Measurements from ENCODE around the gene NAALADL2. TPM values are rescaled to one million over a fixed set of nuclear protein-coding genes. Genes with fewer than 3 reads are reported as not detected.

NAALADL2 gene
- total and polyA plus RNA-seq, 2 of the 4 experiments (the other 2 are of a cell fraction): 3.8 to 19.2 TPM

DNA sequence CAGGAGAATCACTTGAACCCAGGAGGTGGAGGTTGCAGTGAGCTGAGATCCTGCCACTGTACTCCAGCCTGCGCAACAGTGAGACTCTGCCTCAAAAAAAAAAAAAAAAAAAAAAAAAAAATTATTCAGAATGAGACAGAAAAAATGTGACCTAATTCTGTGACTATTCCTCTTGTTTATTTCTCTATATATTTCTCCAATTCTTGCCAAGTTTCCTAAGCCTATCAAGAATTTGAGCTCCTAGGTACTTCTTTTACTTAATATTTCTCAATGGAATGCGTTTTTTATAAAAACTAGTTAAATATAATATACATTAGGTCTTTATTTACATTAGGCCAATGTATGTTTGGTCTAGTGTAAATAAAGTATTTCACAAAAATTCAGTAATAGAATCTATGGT, 86.8 kb downstream of the NAALADL2 start:
- DNase-seq: peak; percentile 69
- peak overlapping the region; percentile 91 for H2BK120ac ChIP-seq (ENCODE audit: low read depth, low read length)
- no peak overlapping the region for H3K4me2 ChIP-seq (ENCODE audit: low read depth, low read length)
- no peaks in the 10 kb centered on the region for H4K20me1 ChIP-seq (ENCODE audit: insufficient read depth, low read length)
- H3K18ac ChIP-seq (ENCODE audit: low read depth, low read length): peak overlapping the region; percentile 91
- 0 out of 2 replicates have a peak overlapping the region, but pooled peaks have one; percentile 48 for H3K23ac ChIP-seq (ENCODE audit: low read depth, low read length)
- peaks cover 6% of the 10 kb centered on the region for H3K9me1 ChIP-seq (ENCODE audit: insufficient read depth, low read length)
- peak overlapping the region; percentile 98 for H3K27ac ChIP-seq (ENCODE audit: insufficient read depth, low read length)
- H3K4ac ChIP-seq (ENCODE audit: low read depth, low read length): peak overlapping the region; percentile 85
- ChIA-PET CTCF (no interaction called here), POLR2A (ENCODE audit: unreplicated experiment) (interaction anchor here (0.7 kb wide), 1 partner anchor 436 kb away, joined by 15 read pairs; no protein-coding TSS in a partner anchor)
- H2BK5ac ChIP-seq (ENCODE audit: low read depth, low read length, poor library complexity, severe bottlenecking): peak overlapping the region; percentile 99
- no TSS peak for BruUV-seq (replicated peaks)
- peak overlapping the region; percentile 68 for H2AK5ac ChIP-seq (ENCODE audit: low read depth, low read length)
- H3K36me3 ChIP-seq (ENCODE audit: control insufficient read depth, insufficient read depth, low read length): no peaks in the 10 kb centered on the region
- no CpG with 5 or more reads among the region's 2 CpGs for WGBS, 2 experiments (ENCODE audit: extremely low coverage in 2 of 2, insufficient read length in 1 of 2)
- no peak overlapping the region for H3K56ac ChIP-seq (ENCODE audit: extremely low read depth, insufficient read depth, low read length)
- H2AFZ ChIP-seq (replicated peaks; ENCODE audit: low read length, poor library complexity): no peak overlapping the region
- H3K27me3 ChIP-seq (ENCODE audit: control insufficient read depth, insufficient read depth, low read length): no peaks in the 10 kb centered on the region
- peak overlapping the region; percentile 81; the same call in 1 of the 2 replicates for H2BK20ac ChIP-seq (ENCODE audit: low read depth, low read length)
- in situ Hi-C loops (cut with MboI; ENCODE audit: low sequenced_read_pairs) (no loop called here), dilution Hi-C loops (cut with HindIII; ENCODE audit: low sequenced_read_pairs, unreplicated experiment) (no loop called here), intact Hi-C loops (cut with micrococcal nuclease) (loop anchor here (5.0 kb wide), 3 partner anchors 201 to 451 kb away; no protein-coding TSS in a partner anchor)
- peak overlapping the region; percentile 93; the same call in 2 of the 3 replicates for H2BK15ac ChIP-seq (ENCODE audit: low read depth, low read length)
- peak overlapping the region; percentile 79 to 85; a peak in 3 of 4 replicates for H4K8ac ChIP-seq (ENCODE audit: low read depth in 2 of 2, low read length in 2 of 2)
- peak overlapping the region; percentile 96 for H4K91ac ChIP-seq (ENCODE audit: insufficient read depth, low read depth, low read length)
- TF ChIP-seq MAZ (IDR thresholded peaks at IDR 0.05; ENCODE audit: borderline replicate concordance, low read depth, low read length): no peak
- no peak for TF ChIP-seq MAFK (IDR thresholded peaks at IDR 0.05; ENCODE audit: low read depth, low read length)
- no peak for TF ChIP-seq CHD1 (IDR thresholded peaks at IDR 0.05; ENCODE audit: low read depth, low read length)
- TF ChIP-seq, protein P1, sequence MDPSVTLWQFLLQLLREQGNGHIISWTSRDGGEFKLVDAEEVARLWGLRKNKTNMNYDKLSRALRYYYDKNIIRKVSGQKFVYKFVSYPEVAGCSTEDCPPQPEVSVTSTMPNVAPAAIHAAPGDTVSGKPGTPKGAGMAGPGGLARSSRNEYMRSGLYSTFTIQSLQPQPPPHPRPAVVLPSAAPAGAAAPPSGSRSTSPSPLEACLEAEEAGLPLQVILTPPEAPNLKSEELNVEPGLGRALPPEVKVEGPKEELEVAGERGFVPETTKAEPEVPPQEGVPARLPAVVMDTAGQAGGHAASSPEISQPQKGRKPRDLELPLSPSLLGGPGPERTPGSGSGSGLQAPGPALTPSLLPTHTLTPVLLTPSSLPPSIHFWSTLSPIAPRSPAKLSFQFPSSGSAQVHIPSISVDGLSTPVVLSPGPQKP (IDR thresholded peaks at IDR 0.05; ENCODE audit: borderline replicate concordance, low read depth, low read length): no peak
- TF ChIP-seq FOS (IDR thresholded peaks at IDR 0.05; ENCODE audit: low read depth, low read length): no peak
- TF ChIP-seq POLR2A (IDR thresholded peaks at IDR 0.05; ENCODE audit: low read depth, low read length): no peak
- TF ChIP-seq RFX5 (IDR thresholded peaks at IDR 0.05; ENCODE audit: low read depth, low read length): no peak
- TF ChIP-seq SMC3 (IDR thresholded peaks at IDR 0.05; ENCODE audit: low read depth, low read length): no peak
- TF ChIP-seq RCOR1 (IDR thresholded peaks at IDR 0.05; ENCODE audit: insufficient replicate concordance, low read length): no peak
- TF ChIP-seq NFE2L2 (IDR thresholded peaks at IDR 0.05; ENCODE audit: low read depth, low read length): no peak
- no peak for TF ChIP-seq BHLHE40 (IDR thresholded peaks at IDR 0.05; ENCODE audit: low read depth, low read length)
- TF ChIP-seq, protein P2, sequence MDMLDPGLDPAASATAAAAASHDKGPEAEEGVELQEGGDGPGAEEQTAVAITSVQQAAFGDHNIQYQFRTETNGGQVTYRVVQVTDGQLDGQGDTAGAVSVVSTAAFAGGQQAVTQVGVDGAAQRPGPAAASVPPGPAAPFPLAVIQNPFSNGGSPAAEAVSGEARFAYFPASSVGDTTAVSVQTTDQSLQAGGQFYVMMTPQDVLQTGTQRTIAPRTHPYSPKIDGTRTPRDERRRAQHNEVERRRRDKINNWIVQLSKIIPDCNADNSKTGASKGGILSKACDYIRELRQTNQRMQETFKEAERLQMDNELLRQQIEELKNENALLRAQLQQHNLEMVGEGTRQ (IDR thresholded peaks at IDR 0.05; ENCODE audit: low read depth, low read length): no peak
- no peak for TF ChIP-seq RAD21 (IDR thresholded peaks at IDR 0.05; ENCODE audit: low read length)
- no peak for TF ChIP-seq MXI1 (IDR thresholded peaks at IDR 0.05; ENCODE audit: borderline replicate concordance, low read depth, low read length)
- no peak for TF ChIP-seq CEBPB (IDR thresholded peaks at IDR 0.05; ENCODE audit: low read depth, low read length)
- peaks cover 0 to 12% of the 10 kb centered on the region in 2 experiments; a peak in 1 of 4 replicates for H3K79me1 ChIP-seq (ENCODE audit: low read depth in 1 of 2, low read length in 2 of 2)
- peaks cover 17% of the 10 kb centered on the region for H3K4me1 ChIP-seq (ENCODE audit: control insufficient read depth, insufficient read depth, low read length)
- H3K9me3 ChIP-seq (ENCODE audit: control insufficient read depth, insufficient read depth, low read length): peaks cover 4% of the 10 kb centered on the region; the same call in 1 of the 2 replicates
- no peak overlapping the region; the same call in 1 of the 2 replicates for H3K9ac ChIP-seq (ENCODE audit: low read depth, low read length)
- H4K5ac ChIP-seq (ENCODE audit: low read depth, low read length): peak overlapping the region; percentile 95
- ATAC-seq (ENCODE audit: low read depth): peak; percentile 10; the same call in 1 of the 2 replicates
- H3K4me3 ChIP-seq (ENCODE audit: insufficient read depth, low read depth, low read length): no peak overlapping the region
- peak overlapping the region; percentile 10; the same call in 1 of the 2 replicates for H3K14ac ChIP-seq (replicated peaks; ENCODE audit: low read depth, low read length)
- H2AK9ac ChIP-seq (replicated peaks; ENCODE audit: low read depth, low read length, poor library complexity): no peak overlapping the region

Data from IMR-90 (cell line).